AG09319 (cell line): ENCODE data around the gene ITIH2.
"Not testable (repeated sequence)": the region's sequence is repeated elsewhere in the genome, so short reads cannot be mapped to it uniquely, and the experiment has no call there.

ENCODE experiments used
- DNase-seq: peaks from one replicate; pipeline ENCODE4 v3.0.0-alpha.2; 2010; ENCODE audit warnings: low read depth; ENCODE audit errors: extremely low read depth
- TF ChIP-seq, protein P1 (sequence below): IDR thresholded peaks from 2 replicates; pipeline ENCODE4 v1.5.1; 2011; ENCODE audit warnings: low read depth, mild to moderate bottlenecking, inconsistent platforms, low read length, moderate library complexity

The ITIH2 gene

DNA sequence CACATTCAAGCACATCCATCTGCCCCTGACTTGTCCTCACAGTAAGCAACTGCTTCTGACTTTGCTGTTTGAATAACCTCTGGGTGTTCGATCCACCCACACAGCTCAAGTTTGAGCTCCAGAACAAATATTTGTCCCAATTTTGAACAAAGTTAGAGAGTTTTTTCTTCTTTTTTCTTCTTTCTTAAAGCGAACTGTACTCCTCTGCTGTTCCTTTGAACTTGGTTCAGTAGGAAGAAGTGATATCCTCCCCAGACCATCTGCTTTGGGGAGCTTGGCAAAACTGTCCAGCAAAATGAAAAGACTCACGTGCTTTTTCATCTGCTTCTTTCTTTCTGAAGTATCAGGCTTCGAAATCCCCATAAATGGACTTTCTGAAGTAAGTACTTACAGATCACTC is at the start of gene ITIH2:
Gene ITIH2, plus strand, starts transcription at position 177 of the 400 bp plus-strand sequence. Its CDS starts 119 bp downstream, at position 296.
- TF ChIP-seq, protein P1, sequence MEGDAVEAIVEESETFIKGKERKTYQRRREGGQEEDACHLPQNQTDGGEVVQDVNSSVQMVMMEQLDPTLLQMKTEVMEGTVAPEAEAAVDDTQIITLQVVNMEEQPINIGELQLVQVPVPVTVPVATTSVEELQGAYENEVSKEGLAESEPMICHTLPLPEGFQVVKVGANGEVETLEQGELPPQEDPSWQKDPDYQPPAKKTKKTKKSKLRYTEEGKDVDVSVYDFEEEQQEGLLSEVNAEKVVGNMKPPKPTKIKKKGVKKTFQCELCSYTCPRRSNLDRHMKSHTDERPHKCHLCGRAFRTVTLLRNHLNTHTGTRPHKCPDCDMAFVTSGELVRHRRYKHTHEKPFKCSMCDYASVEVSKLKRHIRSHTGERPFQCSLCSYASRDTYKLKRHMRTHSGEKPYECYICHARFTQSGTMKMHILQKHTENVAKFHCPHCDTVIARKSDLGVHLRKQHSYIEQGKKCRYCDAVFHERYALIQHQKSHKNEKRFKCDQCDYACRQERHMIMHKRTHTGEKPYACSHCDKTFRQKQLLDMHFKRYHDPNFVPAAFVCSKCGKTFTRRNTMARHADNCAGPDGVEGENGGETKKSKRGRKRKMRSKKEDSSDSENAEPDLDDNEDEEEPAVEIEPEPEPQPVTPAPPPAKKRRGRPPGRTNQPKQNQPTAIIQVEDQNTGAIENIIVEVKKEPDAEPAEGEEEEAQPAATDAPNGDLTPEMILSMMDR = no peak
- no peak for DNase-seq

DNA sequence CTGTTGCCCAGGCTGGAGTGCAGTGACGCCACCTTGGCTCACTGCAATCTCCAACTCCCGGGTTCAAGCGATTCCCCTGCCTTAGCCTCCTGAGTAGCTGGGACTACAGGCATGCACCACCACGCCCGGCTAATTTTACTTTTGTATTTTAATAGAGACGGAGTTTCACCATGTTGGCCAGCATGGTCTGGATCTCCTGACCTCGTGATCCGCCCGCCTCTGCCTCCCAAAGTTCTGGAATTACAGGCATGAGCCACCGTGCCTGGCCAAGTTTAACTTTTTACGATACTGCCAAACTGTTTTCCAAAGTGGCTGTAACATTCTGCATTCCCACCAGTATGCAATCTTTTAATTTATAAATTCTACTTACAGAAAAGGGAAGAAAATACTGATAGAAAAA is 46.0 kb upstream of the ITIH2 start:
- not testable (repeated sequence) for DNase-seq

- TF ChIP-seq, protein P1 = no peak
- no peak for DNase-seq
Observed at GRCh38 chr10:7657552-7657951, 45.6 kb upstream of the ITIH2 start.

DNA sequence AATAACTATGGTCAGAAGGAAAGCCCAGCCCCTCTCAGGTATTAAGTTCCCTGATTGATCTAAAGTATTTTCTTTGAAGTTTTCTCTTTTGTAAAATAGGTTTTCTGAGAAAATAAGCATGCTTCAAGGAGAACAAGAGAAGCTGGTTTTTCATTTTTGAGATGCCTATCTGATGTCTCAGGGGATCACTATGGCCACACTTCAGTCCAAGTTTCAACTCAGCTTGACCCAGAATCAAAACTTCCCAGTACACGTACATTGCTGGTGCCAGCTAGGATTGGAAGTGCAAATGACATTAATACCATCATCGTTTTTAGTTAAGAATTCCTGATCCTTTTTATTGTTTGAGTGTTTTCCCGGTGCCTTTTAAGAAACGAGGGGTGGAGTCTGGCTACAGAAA is 43.6 kb upstream of the ITIH2 start:
- no peak for DNase-seq
- TF ChIP-seq, protein P1 = no peak

GRCh38 chr10:7662522-7662921 is 40.6 kb upstream of the ITIH2 start:
- TF ChIP-seq, protein P1 = no peak
- DNase-seq = no peak

DNA sequence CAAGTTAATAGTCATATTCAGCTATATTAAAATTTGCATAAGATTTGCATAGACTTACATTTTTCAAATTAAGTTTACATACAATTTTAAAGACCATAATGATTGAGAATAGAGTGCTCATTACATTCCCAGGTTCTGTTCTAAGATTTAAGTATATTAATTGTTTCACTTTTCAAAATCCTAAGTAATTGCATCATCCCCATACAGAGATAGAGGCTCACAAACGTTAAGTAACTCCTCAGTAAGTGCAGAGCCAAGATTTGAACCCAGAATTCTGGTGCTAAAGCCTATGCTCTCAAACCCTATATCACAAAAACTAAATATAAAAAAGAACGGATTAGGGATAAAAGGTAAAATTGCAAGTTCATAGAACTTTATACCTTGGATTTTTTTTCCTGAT is 38.4 kb upstream of the ITIH2 start:
- DNase-seq = no peak
- TF ChIP-seq, protein P1 = no peak

- TF ChIP-seq, protein P1 = no peak
- no peak for DNase-seq
Observed at GRCh38 chr10:7665767-7666166, 37.3 kb upstream of the ITIH2 start.

DNA sequence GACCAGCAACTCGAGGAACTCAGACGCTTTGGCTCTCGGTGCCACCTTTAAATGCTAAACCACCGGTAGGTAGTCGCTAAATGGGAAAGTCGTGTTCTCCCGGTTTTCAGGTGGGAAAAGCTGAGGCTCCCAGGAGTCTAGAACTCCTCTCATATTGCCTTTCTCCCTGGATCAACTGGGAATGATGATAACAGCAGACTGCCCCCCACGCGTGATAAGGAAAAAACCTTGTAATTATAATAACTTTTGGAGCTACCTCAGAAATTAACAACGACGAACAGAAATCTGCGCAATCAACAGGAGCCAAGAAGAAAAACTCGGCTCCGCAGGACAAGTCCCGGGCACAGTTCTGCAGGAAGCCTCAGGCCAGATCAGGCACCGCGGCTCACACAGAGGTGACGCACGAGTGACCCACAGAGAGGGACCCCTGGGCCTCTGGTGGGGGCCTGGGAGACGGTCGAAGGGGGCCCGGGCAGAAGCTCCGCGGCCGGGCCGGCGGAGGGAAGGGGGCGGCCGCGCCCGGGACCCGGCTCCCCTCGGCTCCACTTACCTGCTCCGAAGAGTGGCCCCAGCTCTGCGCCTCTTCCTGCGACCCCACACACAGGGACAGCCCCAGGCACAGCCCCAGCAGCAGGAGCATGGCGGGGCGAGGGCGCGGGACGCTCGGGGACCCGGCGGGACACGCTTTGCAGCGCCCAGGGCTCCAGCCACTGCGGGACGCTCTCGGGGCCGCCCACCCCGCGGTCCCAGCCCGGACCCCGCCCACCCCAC is 36.7 kb upstream of the ITIH2 start, which contains the start of gene ITIH5:
Gene ITIH5, minus strand, starts transcription at position 714 of the 771 bp plus-strand sequence. Its CDS starts 74 bp downstream, at position 640.
- DNase-seq = no peak

More for the DNA sequence above, 36.7 kb upstream of the ITIH2 start, which contains the start of gene ITIH5:
- TF ChIP-seq, protein P1 = no peak
